Spleen (tissue), 11 donors: Measurements from ENCODE around the gene CA5B. TPM values are rescaled to one million over a fixed set of nuclear protein-coding genes. Genes with fewer than 3 reads are reported as not detected.
"Not testable (repeated sequence)": the region's sequence is repeated elsewhere in the genome, so short reads cannot be mapped to it uniquely, and the experiment has no call there.

Source experiments
- DNase-seq: peaks from one replicate; pipeline ENCODE4 v3.0.0-alpha.2; 2020
- H3K27ac ChIP-seq, 8 donors: fragments of 200-600 bp; sonication (generic) in 7 of 8; 1 replicate in 4 of 8; 2 replicates in 4 of 8; pipeline versions ENCODE4 v1.5.0 to v1.8.0; 2016 to 2021; ENCODE audit warnings: inconsistent platforms in 4 of 8, mild to moderate bottlenecking in 4 of 8, moderate library complexity in 1 of 8
- H3K27me3 ChIP-seq, 7 donors: fragments of 200-600 bp; sonication (generic) in 6 of 7; replicated peaks in 1 of 7; 1 replicate in 4 of 7; 2 replicates in 3 of 7; pipeline versions ENCODE4 v1.5.0 to v1.8.0; 2016 to 2021; ENCODE audit warnings: inconsistent platforms in 3 of 7, mild to moderate bottlenecking in 1 of 7
- H3K36me3 ChIP-seq, 6 donors: fragments of 200-600 bp; sonication (generic) in 5 of 6; 1 replicate in 4 of 6; 2 replicates in 2 of 6; pipeline versions ENCODE4 v1.5.0 to v1.8.0; 2016 to 2021; ENCODE audit warnings: inconsistent platforms in 2 of 6
- H3K4me1 ChIP-seq, 6 donors: fragments of 200-600 bp; sonication (generic) in 5 of 6; 1 replicate in 3 of 6; 2 replicates in 3 of 6; pipeline versions ENCODE4 v1.5.0 to v1.8.0; 2016 to 2021; ENCODE audit warnings: inconsistent platforms in 3 of 6
- H3K4me3 ChIP-seq, 8 donors: fragments of 200-600 bp; sonication (generic) in 7 of 8; 1 replicate in 4 of 8; 2 replicates in 4 of 8; pipeline versions ENCODE4 v1.5.0 to v1.8.0; 2016 to 2021; ENCODE audit warnings: inconsistent platforms in 4 of 8, mild to moderate bottlenecking in 4 of 8, moderate library complexity in 2 of 8
- H3K9me3 ChIP-seq, 8 donors: fragments of 200-600 bp; sonication (generic) in 7 of 8; 1 replicate in 4 of 8; 2 replicates in 4 of 8; pipeline versions ENCODE4 v1.5.0 to v1.8.0; 2016 to 2021; ENCODE audit warnings: inconsistent platforms in 4 of 8
- POLR2A ChIP-seq, 3 donors: fragments of 450-650 bp; IDR thresholded peaks; one replicate each; pipeline ENCODE4 v1.5.1; 2017; ENCODE audit warnings: antibody characterized with exemption in 3 of 3, mild to moderate bottlenecking in 1 of 3
- POLR2AphosphoS5 ChIP-seq, 3 donors: sonication (generic); formaldehyde crosslinking; IDR thresholded peaks; one replicate each; pipeline ENCODE4 v1.5.1; 2017; ENCODE audit warnings: antibody characterized with exemption in 3 of 3
- WGBS, 5 donors: extraction: QIAGEN DNeasy Blood & Tissue Kit in 3 of 5; methylation state at CpG; one replicate each; pipeline versions ENCODE4 v1.1.5 to v1.1.7; 2013 to 2018; 5-methylcytosine and 5-hydroxymethylcytosine counted together
- intact Hi-C: fragments of 100-400 bp; cut with DNase I; formaldehyde crosslinking; loops from one replicate; pipeline ENCODE4 v1.15.0; 2023; ENCODE audit warnings: low total_unique reads
- polyA plus RNA-seq, 3 donors: library from polyadenylated mRNA; stranded (reverse); fragments of 200-250 nt; gene quantifications; one replicate each; pipeline ENCODE4 v1.2.1, GENCODE V29; 2013
- total RNA-seq, 7 donors: library from RNA; depleted of rRNA in 3 of 7; stranded (reverse); fragments of >200 nt in 3 of 7; fragmentation: NEBNext Ultra II Directional in 4 of 7; extraction: Animal tissue kit (Norgen Biotek cat#: 25700) in 4 of 7; gene quantifications; one replicate each; pipeline versions ENCODE4 v1.1.0 to v1.2.1, GENCODE V29; 2016 to 2021
- TF ChIP-seq, protein P1 (sequence below), 11 experiments: fragments of 200-600 bp in 7 of 11; fragments of 450-650 bp in 4 of 11; sonication (generic) in 4 of 11; IDR thresholded peaks in 8 of 11; conservative IDR thresholded peaks in 3 of 11; 1 replicate in 7 of 11; 2 replicates in 4 of 11; pipeline versions ENCODE4 v1.4.0 to v1.8.0; 2016 to 2021; ENCODE audit warnings: antibody characterized with exemption in 11 of 11, inconsistent platforms in 4 of 11, mild to moderate bottlenecking in 1 of 11
- donor health status: healthy with polysubstance abuse.
- donor health status: DM: no; HTN: no; CAD: no; lungs with moderate emphysema.
- donor health status: DM: no; HTN: no; CAD: no.
- donor health status: Bipolar disorder and iron deficiency.
- donor health status: healthy.
- donor health status: DM: no; HTN: no; CAD: no.
- donor health status: DM: yes; HTN: yes; CAD: no.

Gene CA5B
- total and polyA plus RNA-seq, 10 donors: 1.4 to 24.1 (median 15.5) TPM

DNA sequence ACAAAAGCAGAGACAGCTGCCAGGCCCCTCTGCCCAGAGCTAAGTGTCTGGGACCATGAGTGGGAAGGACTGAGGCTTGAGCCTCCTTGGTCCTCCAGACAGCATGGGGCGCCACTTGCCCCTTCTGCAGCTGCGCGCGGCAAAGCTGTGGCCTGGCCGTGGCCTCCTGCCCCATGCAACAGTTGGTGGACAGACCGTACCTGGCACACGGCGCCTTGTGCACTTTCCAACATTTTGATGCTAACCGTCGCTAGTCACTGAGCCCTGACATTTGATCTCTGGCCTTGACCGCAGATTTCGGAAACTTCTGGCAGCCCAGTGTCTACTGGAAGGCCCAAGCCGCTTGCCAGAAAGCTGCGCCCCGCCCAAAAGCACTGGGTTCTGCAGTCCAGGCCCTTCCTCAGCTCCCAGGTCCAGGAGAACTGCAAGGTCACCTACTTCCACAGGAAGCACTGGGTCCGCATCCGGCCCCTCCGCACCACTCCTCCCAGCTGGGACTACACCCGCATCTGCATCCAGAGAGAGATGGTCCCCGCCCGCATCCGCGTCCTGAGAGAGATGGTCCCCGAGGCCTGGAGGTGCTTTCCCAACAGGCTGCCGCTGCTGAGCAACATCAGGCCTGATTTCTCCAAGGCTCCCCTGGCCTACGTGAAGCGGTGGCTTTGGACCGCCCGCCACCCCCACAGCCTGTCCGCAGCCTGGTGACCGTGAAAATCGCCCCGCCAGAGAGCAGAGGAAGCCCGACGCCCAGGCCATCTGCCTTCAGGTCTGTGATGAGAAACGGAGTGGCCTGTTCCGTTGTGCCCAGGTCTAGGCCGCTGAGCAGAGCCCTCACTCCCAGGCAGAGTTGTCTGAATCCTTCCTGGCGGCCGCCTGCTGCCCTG, 35.3 kb upstream of the CA5B start:
- H3K9me3 ChIP-seq: no peaks in the 10 kb centered on the region
- no peak overlapping the region for H3K4me3 ChIP-seq
- no peaks in the 10 kb centered on the region for H3K27me3 ChIP-seq
- H3K27ac ChIP-seq: no peak overlapping the region
- no peaks in the 10 kb centered on the region for H3K4me1 ChIP-seq
- TF ChIP-seq POLR2AphosphoS5 (IDR thresholded peaks at IDR 0.05) (no peak), POLR2A (IDR thresholded peaks at IDR 0.05) (no peak)
- TF ChIP-seq, protein P1, sequence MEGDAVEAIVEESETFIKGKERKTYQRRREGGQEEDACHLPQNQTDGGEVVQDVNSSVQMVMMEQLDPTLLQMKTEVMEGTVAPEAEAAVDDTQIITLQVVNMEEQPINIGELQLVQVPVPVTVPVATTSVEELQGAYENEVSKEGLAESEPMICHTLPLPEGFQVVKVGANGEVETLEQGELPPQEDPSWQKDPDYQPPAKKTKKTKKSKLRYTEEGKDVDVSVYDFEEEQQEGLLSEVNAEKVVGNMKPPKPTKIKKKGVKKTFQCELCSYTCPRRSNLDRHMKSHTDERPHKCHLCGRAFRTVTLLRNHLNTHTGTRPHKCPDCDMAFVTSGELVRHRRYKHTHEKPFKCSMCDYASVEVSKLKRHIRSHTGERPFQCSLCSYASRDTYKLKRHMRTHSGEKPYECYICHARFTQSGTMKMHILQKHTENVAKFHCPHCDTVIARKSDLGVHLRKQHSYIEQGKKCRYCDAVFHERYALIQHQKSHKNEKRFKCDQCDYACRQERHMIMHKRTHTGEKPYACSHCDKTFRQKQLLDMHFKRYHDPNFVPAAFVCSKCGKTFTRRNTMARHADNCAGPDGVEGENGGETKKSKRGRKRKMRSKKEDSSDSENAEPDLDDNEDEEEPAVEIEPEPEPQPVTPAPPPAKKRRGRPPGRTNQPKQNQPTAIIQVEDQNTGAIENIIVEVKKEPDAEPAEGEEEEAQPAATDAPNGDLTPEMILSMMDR (IDR thresholded peaks at IDR 0.05 in 8 of 11, conservative IDR thresholded peaks at IDR 0.05 in 3 of 11): no peak
- intact Hi-C loops: no loop called here
- DNase-seq: no peak
- WGBS, 5 donors: 91 to 97% (median 95%) methylated on average over 13 to 40 of the region's 40 CpGs
- peaks cover 0 to 33% (median 10%) of the 10 kb centered on the region in 6 donors for H3K36me3 ChIP-seq

DNA sequence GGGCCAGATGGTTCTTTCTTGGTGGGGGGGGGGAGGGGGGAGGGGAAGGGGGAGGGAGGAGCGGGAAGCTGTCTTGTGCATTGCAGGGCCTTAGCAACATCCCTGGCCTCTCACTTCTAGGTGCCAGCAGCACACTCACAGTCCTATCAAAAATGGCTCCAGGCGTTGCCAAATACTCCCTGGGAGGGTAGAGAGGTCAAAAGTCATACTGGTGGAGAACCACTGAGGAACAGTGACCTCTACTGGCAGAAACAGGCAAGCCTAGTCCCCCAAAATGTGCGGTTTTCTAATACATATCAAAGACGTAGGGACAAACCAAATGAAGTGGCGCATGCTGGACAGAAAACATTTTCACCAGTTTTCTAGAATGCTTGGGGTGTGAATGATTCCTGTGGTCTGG, 34.3 kb upstream of the CA5B start:
- intact Hi-C loops, H3K4me1 ChIP-seq, DNase-seq, H3K27me3 ChIP-seq, H3K27ac ChIP-seq, H3K4me3 ChIP-seq, H3K9me3 ChIP-seq: not testable (repeated sequence)
- peaks cover 0 to 26% (median 8%) of the 10 kb centered on the region in 6 donors for H3K36me3 ChIP-seq
- no CpG with 5 or more reads among the region's 5 CpGs for WGBS, 5 donors

DNA sequence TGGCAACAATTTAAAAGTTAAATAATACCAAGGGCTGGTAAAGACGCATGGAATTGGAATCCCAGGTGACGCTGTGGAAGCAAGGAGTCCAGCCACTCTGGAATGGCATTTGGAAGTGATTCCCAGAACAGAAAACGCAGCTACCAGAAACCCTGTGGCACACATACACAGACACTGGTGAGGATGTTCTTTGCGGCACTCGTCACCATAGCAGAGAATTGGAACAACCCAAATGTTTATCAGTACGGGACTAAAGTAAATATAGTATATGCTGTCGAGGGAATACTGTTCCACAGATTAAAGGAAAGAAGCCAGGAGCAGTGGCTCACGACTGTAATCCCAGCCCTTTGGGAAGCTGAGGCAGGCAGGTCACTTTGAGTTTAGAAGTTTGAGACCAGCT, 33.8 kb upstream of the CA5B start:
- H3K9me3 ChIP-seq, H3K4me1 ChIP-seq, intact Hi-C loops, DNase-seq, H3K4me3 ChIP-seq, H3K27me3 ChIP-seq, H3K27ac ChIP-seq: not testable (repeated sequence)
- WGBS, 5 donors: 92 to 98% (median 96%) methylated on average over 3 to 6 of the region's 8 CpGs
- peaks cover 0 to 26% (median 8%) of the 10 kb centered on the region in 6 donors for H3K36me3 ChIP-seq

DNA sequence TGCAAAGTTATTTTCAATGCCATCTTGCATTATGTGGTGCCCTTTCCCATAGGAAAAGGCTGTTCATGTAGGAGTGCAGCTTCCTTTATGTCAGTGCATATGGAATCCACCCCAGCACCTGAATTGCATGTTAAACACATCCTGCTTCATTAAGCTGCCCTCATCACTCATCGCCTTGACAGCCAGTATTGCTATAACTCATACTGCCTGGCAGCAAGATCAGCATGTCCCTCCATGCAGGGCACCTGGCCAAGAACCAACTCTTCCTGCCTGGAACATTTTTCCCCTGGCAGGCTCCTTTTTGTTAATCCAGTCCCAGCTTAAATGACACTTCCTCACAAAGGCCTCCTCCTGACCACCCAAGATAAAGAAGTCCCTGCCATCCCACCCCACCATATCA, 23.5 kb upstream of the CA5B start:
- WGBS, 5 donors: 67 to 100% (median 87%) methylated on average over 1 of the region's 1 CpG
- TF ChIP-seq POLR2AphosphoS5 (IDR thresholded peaks at IDR 0.05) (no peak), POLR2A (IDR thresholded peaks at IDR 0.05) (no peak)
- TF ChIP-seq, protein P1 (IDR thresholded peaks at IDR 0.05 in 8 of 11, conservative IDR thresholded peaks at IDR 0.05 in 3 of 11): no peak
- Histone ChIP-seq H3K36me3 (peaks cover 0 to 4% (median 0%) of the 10 kb centered on the region in 6 donors), H3K27me3 (no peaks in the 10 kb centered on the region), H3K27ac (no peak overlapping the region), H3K4me3 (no peak overlapping the region), H3K4me1 (no peaks in the 10 kb centered on the region), H3K9me3 (no peaks in the 10 kb centered on the region)
- intact Hi-C loops: no loop called here
- DNase-seq: no peak

DNA sequence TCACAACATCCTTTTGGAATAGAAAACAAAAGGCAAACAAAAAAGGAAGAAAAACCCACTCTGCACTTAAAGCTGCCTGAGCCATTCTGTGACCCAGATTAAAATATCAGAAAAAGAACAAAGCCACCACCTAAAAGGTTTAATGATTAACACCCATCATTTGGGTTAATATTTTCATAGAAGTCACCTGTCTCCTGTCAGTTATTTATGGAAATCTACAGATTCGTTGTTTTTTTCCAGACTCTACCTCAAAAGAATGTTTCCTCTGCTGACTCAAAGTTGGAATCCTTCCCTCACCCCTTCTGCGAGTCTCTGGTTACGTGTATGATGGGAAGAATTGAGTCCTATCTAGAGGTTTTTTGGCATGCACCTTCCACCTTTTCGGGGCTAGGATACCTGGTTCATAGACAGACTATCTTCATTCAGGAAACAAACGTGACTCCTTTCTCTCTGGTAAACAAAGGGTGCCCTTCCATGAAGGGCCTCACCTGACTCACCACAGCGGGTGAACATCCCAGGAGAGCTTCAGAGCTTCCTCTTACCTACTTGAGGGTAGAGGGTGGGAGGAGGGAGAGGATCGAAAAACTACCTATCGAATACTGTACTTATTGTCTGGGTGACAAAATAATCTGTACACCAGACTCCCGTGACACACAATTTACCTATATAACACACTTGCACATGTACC, 19.6 kb upstream of the CA5B start:
- Histone ChIP-seq H3K36me3 (peaks cover 0 to 4% (median 0%) of the 10 kb centered on the region in 6 donors), H3K4me1 (no peaks in the 10 kb centered on the region), H3K4me3 (no peak overlapping the region), H3K9me3 (no peaks in the 10 kb centered on the region), H3K27me3 (no peaks in the 10 kb centered on the region), H3K27ac (no peak overlapping the region)
- TF ChIP-seq POLR2AphosphoS5 (IDR thresholded peaks at IDR 0.05): no peak
- TF ChIP-seq POLR2A (IDR thresholded peaks at IDR 0.05): no peak
- TF ChIP-seq, protein P1 (IDR thresholded peaks at IDR 0.05 in 8 of 11, conservative IDR thresholded peaks at IDR 0.05 in 3 of 11): no peak
- intact Hi-C loops: no loop called here
- 86 to 91% (median 91%) methylated on average over 7 to 9 of the region's 9 CpGs for WGBS, 5 donors
- DNase-seq: no peak
